ENCODE results near the gene USP10.

DNA sequence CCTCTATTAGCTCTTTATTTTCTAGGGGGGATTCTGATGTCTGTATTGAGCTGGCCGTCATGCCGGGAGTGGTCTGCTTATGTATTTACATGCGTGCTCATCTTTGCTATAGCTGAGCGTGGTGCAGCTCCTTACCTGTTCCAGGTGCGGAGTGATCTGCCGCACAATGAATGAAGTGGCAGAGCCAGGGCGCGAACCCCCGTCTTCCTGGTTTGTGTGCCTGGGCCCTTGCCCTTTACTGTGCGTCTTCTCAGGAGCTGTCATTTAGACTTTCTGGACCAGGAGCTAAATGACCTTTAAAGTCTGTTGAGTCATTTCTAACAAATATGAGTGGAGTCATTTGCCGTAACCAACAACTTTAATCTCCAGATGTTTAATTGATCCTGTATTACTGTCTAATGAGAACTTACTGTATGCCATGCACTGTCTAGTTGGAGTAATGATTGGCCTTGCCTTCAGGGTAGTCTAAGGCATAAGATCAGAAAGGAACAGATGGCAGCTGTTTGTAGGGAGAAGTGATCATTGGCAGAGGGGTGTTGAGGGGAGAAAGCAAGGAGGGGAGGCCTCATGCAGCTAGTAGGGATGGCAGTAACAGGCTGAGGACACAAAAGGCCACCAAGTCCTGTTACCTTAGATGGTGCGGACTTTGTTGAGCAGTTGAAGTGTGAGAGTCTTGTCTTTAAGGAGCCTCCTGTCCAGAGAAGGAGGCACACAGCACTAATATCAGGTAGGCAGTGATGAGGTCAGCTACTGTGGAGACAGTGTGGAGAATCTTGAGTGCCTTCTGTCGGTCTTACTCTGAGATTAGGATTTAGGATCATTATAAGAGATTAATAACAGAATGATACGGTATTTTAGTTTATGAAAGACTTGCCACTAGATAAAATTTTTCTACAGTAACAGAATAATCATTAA, 53.9 kb downstream of the USP10 start:
- TF ChIP-seq, protein P1, sequence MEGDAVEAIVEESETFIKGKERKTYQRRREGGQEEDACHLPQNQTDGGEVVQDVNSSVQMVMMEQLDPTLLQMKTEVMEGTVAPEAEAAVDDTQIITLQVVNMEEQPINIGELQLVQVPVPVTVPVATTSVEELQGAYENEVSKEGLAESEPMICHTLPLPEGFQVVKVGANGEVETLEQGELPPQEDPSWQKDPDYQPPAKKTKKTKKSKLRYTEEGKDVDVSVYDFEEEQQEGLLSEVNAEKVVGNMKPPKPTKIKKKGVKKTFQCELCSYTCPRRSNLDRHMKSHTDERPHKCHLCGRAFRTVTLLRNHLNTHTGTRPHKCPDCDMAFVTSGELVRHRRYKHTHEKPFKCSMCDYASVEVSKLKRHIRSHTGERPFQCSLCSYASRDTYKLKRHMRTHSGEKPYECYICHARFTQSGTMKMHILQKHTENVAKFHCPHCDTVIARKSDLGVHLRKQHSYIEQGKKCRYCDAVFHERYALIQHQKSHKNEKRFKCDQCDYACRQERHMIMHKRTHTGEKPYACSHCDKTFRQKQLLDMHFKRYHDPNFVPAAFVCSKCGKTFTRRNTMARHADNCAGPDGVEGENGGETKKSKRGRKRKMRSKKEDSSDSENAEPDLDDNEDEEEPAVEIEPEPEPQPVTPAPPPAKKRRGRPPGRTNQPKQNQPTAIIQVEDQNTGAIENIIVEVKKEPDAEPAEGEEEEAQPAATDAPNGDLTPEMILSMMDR (IDR thresholded peaks at IDR 0.05; ENCODE audit: low read depth, low read length, missing input control) = no peak
- no peak for TF ChIP-seq RAD21 (IDR thresholded peaks at IDR 0.05)
- TF ChIP-seq, protein P2, sequence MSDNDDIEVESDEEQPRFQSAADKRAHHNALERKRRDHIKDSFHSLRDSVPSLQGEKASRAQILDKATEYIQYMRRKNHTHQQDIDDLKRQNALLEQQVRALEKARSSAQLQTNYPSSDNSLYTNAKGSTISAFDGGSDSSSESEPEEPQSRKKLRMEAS (IDR thresholded peaks at IDR 0.05) = no peak
- TF ChIP-seq, protein P3, sequence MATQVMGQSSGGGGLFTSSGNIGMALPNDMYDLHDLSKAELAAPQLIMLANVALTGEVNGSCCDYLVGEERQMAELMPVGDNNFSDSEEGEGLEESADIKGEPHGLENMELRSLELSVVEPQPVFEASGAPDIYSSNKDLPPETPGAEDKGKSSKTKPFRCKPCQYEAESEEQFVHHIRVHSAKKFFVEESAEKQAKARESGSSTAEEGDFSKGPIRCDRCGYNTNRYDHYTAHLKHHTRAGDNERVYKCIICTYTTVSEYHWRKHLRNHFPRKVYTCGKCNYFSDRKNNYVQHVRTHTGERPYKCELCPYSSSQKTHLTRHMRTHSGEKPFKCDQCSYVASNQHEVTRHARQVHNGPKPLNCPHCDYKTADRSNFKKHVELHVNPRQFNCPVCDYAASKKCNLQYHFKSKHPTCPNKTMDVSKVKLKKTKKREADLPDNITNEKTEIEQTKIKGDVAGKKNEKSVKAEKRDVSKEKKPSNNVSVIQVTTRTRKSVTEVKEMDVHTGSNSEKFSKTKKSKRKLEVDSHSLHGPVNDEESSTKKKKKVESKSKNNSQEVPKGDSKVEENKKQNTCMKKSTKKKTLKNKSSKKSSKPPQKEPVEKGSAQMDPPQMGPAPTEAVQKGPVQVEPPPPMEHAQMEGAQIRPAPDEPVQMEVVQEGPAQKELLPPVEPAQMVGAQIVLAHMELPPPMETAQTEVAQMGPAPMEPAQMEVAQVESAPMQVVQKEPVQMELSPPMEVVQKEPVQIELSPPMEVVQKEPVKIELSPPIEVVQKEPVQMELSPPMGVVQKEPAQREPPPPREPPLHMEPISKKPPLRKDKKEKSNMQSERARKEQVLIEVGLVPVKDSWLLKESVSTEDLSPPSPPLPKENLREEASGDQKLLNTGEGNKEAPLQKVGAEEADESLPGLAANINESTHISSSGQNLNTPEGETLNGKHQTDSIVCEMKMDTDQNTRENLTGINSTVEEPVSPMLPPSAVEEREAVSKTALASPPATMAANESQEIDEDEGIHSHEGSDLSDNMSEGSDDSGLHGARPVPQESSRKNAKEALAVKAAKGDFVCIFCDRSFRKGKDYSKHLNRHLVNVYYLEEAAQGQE (IDR thresholded peaks at IDR 0.05) = no peak
- no peak for TF ChIP-seq SP1 (IDR thresholded peaks at IDR 0.05)
- TF ChIP-seq TAF1 (conservative IDR thresholded peaks at IDR 0.05) = no peak
- no peak for TF ChIP-seq GABPA (IDR thresholded peaks at IDR 0.05 in 1 of 2, conservative IDR thresholded peaks at IDR 0.05 in 1 of 2)
- TF ChIP-seq JUND (IDR thresholded peaks at IDR 0.05) = no peak
- no peak for TF ChIP-seq RXRA (IDR thresholded peaks at IDR 0.05)

Data from liver (tissue), 3 donors.